ENCODE data around the gene SOX6.

The SOX6 gene

DNA sequence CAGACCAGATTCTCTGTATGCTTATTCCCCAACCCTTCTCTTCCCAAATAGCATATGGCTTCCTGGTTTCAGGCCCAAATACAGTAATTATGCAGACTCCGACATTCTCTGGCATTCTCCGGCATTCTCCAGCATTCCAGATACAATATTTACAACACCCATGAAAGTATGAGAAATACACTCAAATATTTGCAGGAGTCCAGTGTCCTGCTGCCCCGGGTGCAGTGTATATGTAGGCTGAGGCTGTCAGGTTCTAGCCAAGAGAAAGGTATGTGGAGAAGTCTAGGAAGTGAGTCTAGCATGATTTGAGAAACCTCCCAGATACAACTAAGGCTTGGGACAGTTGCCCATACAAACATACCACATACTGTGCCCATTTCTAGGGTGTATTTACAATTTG lies 160.7 kb downstream of the SOX6 start:
- CTCF ChIA-PET: no interaction called here
- 100% methylated on average over 2 of the region's 3 CpGs for WGBS (ENCODE audit: insufficient coverage)

DNA sequence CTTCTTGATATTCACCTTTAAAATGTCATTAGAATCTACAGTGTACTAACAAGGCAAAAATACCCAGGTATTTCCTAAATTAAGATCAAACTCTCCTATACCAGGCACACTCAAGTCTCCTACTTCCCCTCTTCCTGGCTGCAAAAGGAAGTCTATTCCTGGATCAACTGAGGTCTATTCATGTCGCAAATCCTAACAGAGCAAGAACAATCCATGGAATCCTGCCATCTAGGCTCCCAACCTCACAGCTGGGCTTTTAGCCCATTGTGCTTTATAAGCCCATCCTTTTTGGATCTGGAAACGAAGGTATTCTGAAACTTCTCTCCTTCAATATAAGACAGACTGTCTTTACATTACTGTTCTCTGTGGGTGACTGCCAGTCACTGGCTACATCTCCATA lies 161.8 kb downstream of the SOX6 start:
- whole genome bisulfite sequencing (ENCODE audit: insufficient coverage): 100% methylated on average over 2 of the region's 2 CpGs

More for the DNA sequence above, 160.7 kb downstream of the SOX6 start:
- Histone ChIP-seq H3K27ac (ENCODE audit: insufficient read depth in 1 of 2, low read depth in 1 of 2, low read length in 2 of 2, poor library complexity in 1 of 2, severe bottlenecking in 2 of 2) (no peak overlapping the region), H3K4me1 (ENCODE audit: control extremely low read depth in 1 of 4, control insufficient read depth in 4 of 4, insufficient read depth in 4 of 4, low read length in 3 of 4) (peaks cover 0 to 11% (median 6%) of the 10 kb centered on the region in 4 experiments), H3K36me3 (ENCODE audit: control insufficient read depth in 4 of 4, insufficient read depth in 4 of 4, low read length in 3 of 4) (no peaks in the 10 kb centered on the region), H3K4me3 (ENCODE audit: control insufficient read depth in 1 of 7, extremely low read depth in 1 of 7, insufficient read depth in 4 of 7, low read depth in 2 of 7, low read length in 6 of 7) (no peak overlapping the region), H3K27me3 (replicated peaks in 2 of 5; ENCODE audit: control insufficient read depth in 4 of 5, insufficient read depth in 5 of 5, low read length in 4 of 5) (peaks cover 0 to 2% (median 0%) of the 10 kb centered on the region in 5 experiments), H3K9me3 (ENCODE audit: control extremely low read depth in 1 of 5, control insufficient read depth in 4 of 5, insufficient read depth in 2 of 5, low read depth in 1 of 5, low read length in 4 of 5) (no peaks in the 10 kb centered on the region)
- POLR2A ChIA-PET: interaction anchor here (0.6 kb wide), 1 partner anchor 20 kb away, joined by 3 read pairs; no protein-coding TSS in a partner anchor
- no peak for DNase-seq

GRCh38 chr11:16193897-16194381 lies 162.4 kb downstream of the SOX6 start:
- Histone ChIP-seq H3K9me3 (ENCODE audit: control extremely low read depth in 1 of 5, control insufficient read depth in 4 of 5, insufficient read depth in 2 of 5, low read depth in 1 of 5, low read length in 4 of 5) (no peaks in the 10 kb centered on the region), H3K27me3 (replicated peaks in 2 of 5; ENCODE audit: control insufficient read depth in 4 of 5, insufficient read depth in 5 of 5, low read length in 4 of 5) (peaks cover 0 to 1% (median 0%) of the 10 kb centered on the region in 5 experiments), H3K27ac (ENCODE audit: insufficient read depth in 1 of 2, low read depth in 1 of 2, low read length in 2 of 2, poor library complexity in 1 of 2, severe bottlenecking in 2 of 2) (no peak overlapping the region), H3K4me1 (ENCODE audit: control extremely low read depth in 1 of 4, control insufficient read depth in 4 of 4, insufficient read depth in 4 of 4, low read length in 3 of 4) (peaks cover 0 to 11% (median 6%) of the 10 kb centered on the region in 4 experiments), H3K4me3 (ENCODE audit: control insufficient read depth in 1 of 7, extremely low read depth in 1 of 7, insufficient read depth in 4 of 7, low read depth in 2 of 7, low read length in 6 of 7) (no peak overlapping the region), H3K36me3 (ENCODE audit: control insufficient read depth in 4 of 4, insufficient read depth in 4 of 4, low read length in 3 of 4) (no peaks in the 10 kb centered on the region)
- CTCF ChIA-PET: no interaction called here
- POLR2A ChIA-PET: no interaction called here
- peak; percentile 5 to 63 (median 28) for DNase-seq
- WGBS (ENCODE audit: insufficient coverage): no CpG with 5 or more reads among the region's 1 CpG

More for the DNA sequence above, 161.8 kb downstream of the SOX6 start:
- ChIA-PET CTCF (no interaction called here), POLR2A (no interaction called here)
- H3K9me3 ChIP-seq (ENCODE audit: control extremely low read depth in 1 of 5, control insufficient read depth in 4 of 5, insufficient read depth in 2 of 5, low read depth in 1 of 5, low read length in 4 of 5): no peaks in the 10 kb centered on the region
- H3K27me3 ChIP-seq (replicated peaks in 2 of 5; ENCODE audit: control insufficient read depth in 4 of 5, insufficient read depth in 5 of 5, low read length in 4 of 5): peaks cover 0 to 2% (median 0%) of the 10 kb centered on the region in 5 experiments
- H3K27ac ChIP-seq (ENCODE audit: insufficient read depth in 1 of 2, low read depth in 1 of 2, low read length in 2 of 2, poor library complexity in 1 of 2, severe bottlenecking in 2 of 2): no peak overlapping the region
- DNase-seq: no peak
- H3K36me3 ChIP-seq (ENCODE audit: control insufficient read depth in 4 of 4, insufficient read depth in 4 of 4, low read length in 3 of 4): no peaks in the 10 kb centered on the region
- peaks cover 0 to 11% (median 6%) of the 10 kb centered on the region in 4 experiments for H3K4me1 ChIP-seq (ENCODE audit: control extremely low read depth in 1 of 4, control insufficient read depth in 4 of 4, insufficient read depth in 4 of 4, low read length in 3 of 4)
- no peak overlapping the region for H3K4me3 ChIP-seq (ENCODE audit: control insufficient read depth in 1 of 7, extremely low read depth in 1 of 7, insufficient read depth in 4 of 7, low read depth in 2 of 7, low read length in 6 of 7)

DNA sequence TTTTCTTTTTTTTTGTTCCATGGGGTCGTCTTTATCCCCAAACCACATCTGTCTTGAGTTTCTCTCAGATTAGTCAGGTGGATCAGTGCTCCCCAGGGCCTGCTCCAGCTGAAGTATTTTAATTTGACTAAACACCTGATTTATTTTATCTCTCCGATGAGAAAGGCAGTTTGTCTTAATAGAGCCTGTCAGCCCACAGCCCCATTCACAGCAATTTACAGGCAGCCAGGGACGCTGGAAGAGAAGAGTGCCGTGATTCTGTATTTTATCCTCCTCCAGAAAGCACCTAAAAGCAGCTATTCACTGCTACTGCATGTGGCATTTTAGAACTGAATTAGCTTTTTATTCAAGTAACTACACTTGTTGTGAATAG lies 164.5 kb downstream of the SOX6 start:
- Histone ChIP-seq H3K4me1 (ENCODE audit: control extremely low read depth in 1 of 4, control insufficient read depth in 4 of 4, insufficient read depth in 4 of 4, low read length in 3 of 4) (peaks cover 0 to 11% (median 6%) of the 10 kb centered on the region in 4 experiments), H3K9me3 (ENCODE audit: control extremely low read depth in 1 of 5, control insufficient read depth in 4 of 5, insufficient read depth in 2 of 5, low read depth in 1 of 5, low read length in 4 of 5) (no peaks in the 10 kb centered on the region), H3K36me3 (ENCODE audit: control insufficient read depth in 4 of 4, insufficient read depth in 4 of 4, low read length in 3 of 4) (no peaks in the 10 kb centered on the region), H3K27me3 (replicated peaks in 2 of 5; ENCODE audit: control insufficient read depth in 4 of 5, insufficient read depth in 5 of 5, low read length in 4 of 5) (peaks cover 0 to 1% (median 0%) of the 10 kb centered on the region in 5 experiments), H3K4me3 (ENCODE audit: control insufficient read depth in 1 of 7, extremely low read depth in 1 of 7, insufficient read depth in 4 of 7, low read depth in 2 of 7, low read length in 6 of 7) (no peak overlapping the region), H3K27ac (ENCODE audit: insufficient read depth in 1 of 2, low read depth in 1 of 2, low read length in 2 of 2, poor library complexity in 1 of 2, severe bottlenecking in 2 of 2) (no peak overlapping the region)
- ChIA-PET POLR2A (no interaction called here), CTCF (interaction anchor here (0.7 to 2.1 kb wide), 2 partner anchors 422 to 426 kb away, joined by 4 to 11 read pairs; no protein-coding TSS in a partner anchor)
- WGBS (ENCODE audit: insufficient coverage): 90% methylated on average over 2 of the region's 4 CpGs
- DNase-seq: no peak

DNA sequence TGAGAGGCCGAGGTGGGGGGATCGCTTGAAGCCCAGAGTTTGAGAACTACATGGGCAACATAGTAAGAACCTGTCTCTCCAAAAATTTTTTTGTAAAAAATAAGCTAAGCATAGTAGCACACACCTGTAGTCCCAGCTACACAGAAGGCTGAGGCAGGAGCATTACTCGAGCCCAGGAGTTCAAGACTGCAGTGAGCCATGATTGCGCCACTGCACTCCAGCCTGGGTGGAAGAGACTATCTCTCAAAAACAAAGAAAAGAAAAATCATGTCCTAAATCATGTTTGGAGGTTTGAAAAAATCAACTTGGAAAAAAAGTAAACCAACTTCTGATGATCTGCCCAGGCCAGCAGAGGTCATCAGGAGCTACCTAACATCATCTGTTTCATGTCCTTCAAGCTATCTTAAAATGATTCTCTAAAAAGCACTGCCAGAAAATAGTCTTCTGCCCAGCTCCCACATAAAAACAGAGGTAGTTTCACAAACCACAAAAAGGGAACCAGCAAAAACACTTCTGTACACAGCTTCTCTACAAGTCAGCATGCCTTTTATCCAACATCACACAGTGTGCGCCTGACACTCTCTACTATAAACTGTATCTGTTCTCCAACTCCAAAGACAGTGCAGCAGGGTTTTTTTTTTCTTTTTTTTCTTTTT lies 165.0 kb downstream of the SOX6 start:
- Histone ChIP-seq H3K27ac (ENCODE audit: insufficient read depth in 1 of 2, low read depth in 1 of 2, low read length in 2 of 2, poor library complexity in 1 of 2, severe bottlenecking in 2 of 2) (no peak overlapping the region), H3K9me3 (ENCODE audit: control extremely low read depth in 1 of 5, control insufficient read depth in 4 of 5, insufficient read depth in 2 of 5, low read depth in 1 of 5, low read length in 4 of 5) (no peaks in the 10 kb centered on the region), H3K4me1 (ENCODE audit: control extremely low read depth in 1 of 4, control insufficient read depth in 4 of 4, insufficient read depth in 4 of 4, low read length in 3 of 4) (peaks cover 0 to 11% (median 6%) of the 10 kb centered on the region in 4 experiments), H3K36me3 (ENCODE audit: control insufficient read depth in 4 of 4, insufficient read depth in 4 of 4, low read length in 3 of 4) (no peaks in the 10 kb centered on the region), H3K27me3 (replicated peaks in 2 of 5; ENCODE audit: control insufficient read depth in 4 of 5, insufficient read depth in 5 of 5, low read length in 4 of 5) (peaks cover 0 to 1% (median 0%) of the 10 kb centered on the region in 5 experiments), H3K4me3 (ENCODE audit: control insufficient read depth in 1 of 7, extremely low read depth in 1 of 7, insufficient read depth in 4 of 7, low read depth in 2 of 7, low read length in 6 of 7) (no peak overlapping the region)
- DNase-seq: peak; percentile 36 to 78 (median 72)
- CTCF ChIA-PET: interaction anchor here (0.7 to 2.1 kb wide), 5 partner anchors 18 to 426 kb away, joined by 3 to 11 read pairs (median 4); no protein-coding TSS in a partner anchor
- POLR2A ChIA-PET: no interaction called here
- WGBS (ENCODE audit: insufficient coverage): 60% methylated on average over 1 of the region's 5 CpGs

DNA sequence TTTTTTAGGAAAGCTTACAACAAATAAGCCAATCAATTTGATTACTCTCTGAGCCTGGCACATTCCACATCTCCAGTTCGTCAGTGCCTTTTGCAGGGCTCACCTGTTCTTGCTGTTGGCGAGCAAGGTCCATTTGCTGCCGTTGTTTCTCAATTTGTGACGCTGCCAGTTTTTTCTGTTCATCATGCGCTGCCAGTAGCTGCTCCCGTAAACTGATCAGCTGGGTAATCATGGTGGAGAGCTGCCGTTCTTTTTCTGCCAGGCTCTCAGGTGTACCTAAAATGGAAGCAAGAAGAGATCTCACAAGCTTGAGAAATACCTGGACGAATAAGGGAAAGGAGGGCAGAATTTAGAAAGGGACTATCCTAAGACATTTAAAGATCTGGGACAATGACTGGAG lies 169.7 kb downstream of the SOX6 start:
- Histone ChIP-seq H3K36me3 (ENCODE audit: control insufficient read depth in 4 of 4, insufficient read depth in 4 of 4, low read length in 3 of 4) (no peaks in the 10 kb centered on the region), H3K27ac (ENCODE audit: insufficient read depth in 1 of 2, low read depth in 1 of 2, low read length in 2 of 2, poor library complexity in 1 of 2, severe bottlenecking in 2 of 2) (no peak overlapping the region), H3K27me3 (replicated peaks in 2 of 5; ENCODE audit: control insufficient read depth in 4 of 5, insufficient read depth in 5 of 5, low read length in 4 of 5) (no peaks in the 10 kb centered on the region), H3K9me3 (ENCODE audit: control extremely low read depth in 1 of 5, control insufficient read depth in 4 of 5, insufficient read depth in 2 of 5, low read depth in 1 of 5, low read length in 4 of 5) (no peaks in the 10 kb centered on the region), H3K4me3 (ENCODE audit: control insufficient read depth in 1 of 7, extremely low read depth in 1 of 7, insufficient read depth in 4 of 7, low read depth in 2 of 7, low read length in 6 of 7) (no peak overlapping the region), H3K4me1 (ENCODE audit: control extremely low read depth in 1 of 4, control insufficient read depth in 4 of 4, insufficient read depth in 4 of 4, low read length in 3 of 4) (peaks cover 0 to 8% (median 5%) of the 10 kb centered on the region in 4 experiments)
- CTCF ChIA-PET: no interaction called here
- no peak for DNase-seq
- WGBS (ENCODE audit: insufficient coverage): 96% methylated on average over 8 of the region's 8 CpGs
- POLR2A ChIA-PET: no interaction called here

DNA sequence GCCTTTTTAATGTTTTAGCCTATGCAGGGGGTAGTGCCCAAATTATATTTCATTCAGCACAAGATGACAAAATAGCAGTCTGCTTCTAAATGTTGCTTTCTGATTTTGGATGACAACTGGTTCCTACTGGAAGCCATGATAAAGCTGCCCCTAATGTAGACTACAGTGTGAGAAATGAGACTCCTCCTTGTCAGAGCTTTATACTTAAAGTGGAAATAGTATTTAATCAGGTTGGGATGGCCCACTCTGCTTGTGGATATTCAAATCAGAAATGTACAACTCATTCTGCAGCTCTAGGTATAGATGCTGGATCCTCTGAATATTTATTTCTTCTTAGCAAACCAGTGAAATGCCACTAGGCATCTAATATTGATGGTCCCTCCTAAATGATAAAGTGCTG lies 171.3 kb downstream of the SOX6 start:
- Histone ChIP-seq H3K27me3 (replicated peaks in 2 of 5; ENCODE audit: control insufficient read depth in 4 of 5, insufficient read depth in 5 of 5, low read length in 4 of 5) (no peaks in the 10 kb centered on the region), H3K4me3 (ENCODE audit: control insufficient read depth in 1 of 7, extremely low read depth in 1 of 7, insufficient read depth in 4 of 7, low read depth in 2 of 7, low read length in 6 of 7) (no peak overlapping the region), H3K4me1 (ENCODE audit: control extremely low read depth in 1 of 4, control insufficient read depth in 4 of 4, insufficient read depth in 4 of 4, low read length in 3 of 4) (no peaks in the 10 kb centered on the region), H3K36me3 (ENCODE audit: control insufficient read depth in 4 of 4, insufficient read depth in 4 of 4, low read length in 3 of 4) (no peaks in the 10 kb centered on the region), H3K27ac (ENCODE audit: insufficient read depth in 1 of 2, low read depth in 1 of 2, low read length in 2 of 2, poor library complexity in 1 of 2, severe bottlenecking in 2 of 2) (no peak overlapping the region), H3K9me3 (ENCODE audit: control extremely low read depth in 1 of 5, control insufficient read depth in 4 of 5, insufficient read depth in 2 of 5, low read depth in 1 of 5, low read length in 4 of 5) (no peaks in the 10 kb centered on the region)
- CTCF ChIA-PET: interaction anchor here (1.2 kb wide), 1 partner anchor 34 kb away, joined by 3 read pairs; no protein-coding TSS in a partner anchor
- no peak for DNase-seq
- POLR2A ChIA-PET: no interaction called here
